SK-N-MC (cell line): Measurements from ENCODE around the gene SEMA3C.
"Not testable (repeated sequence)": the region's sequence is repeated elsewhere in the genome, so short reads cannot be mapped to it uniquely, and the experiment has no call there.

ENCODE experiments used
- DNase-seq: peaks from one replicate; pipeline ENCODE4 v3.0.0-alpha.2; 2011; ENCODE audit warnings: low read depth, low spot score
- H3K27ac ChIP-seq: fragments of 200-600 bp; sonication (generic); 2 replicates; pipeline ENCODE4 v1.5.1; 2016; ENCODE audit warnings: mixed run types
- H3K36me3 ChIP-seq: fragments of 200-600 bp; sonication (generic); 2 replicates; pipeline ENCODE4 v1.6.1; 2017; ENCODE audit warnings: antibody characterized with exemption, low read length, mixed read lengths; ENCODE audit not compliant: insufficient read depth
- H3K4me3 ChIP-seq: fragments of 200-600 bp; sonication (generic); 2 replicates; pipeline ENCODE4 v1.5.1; 2016
- H3K9ac ChIP-seq: fragments of 200-600 bp; sonication (generic); 2 replicates; pipeline ENCODE4 v1.8.0; 2017; ENCODE audit warnings: mixed run types, mixed read lengths; ENCODE audit not compliant: insufficient read length
- H3K9me3 ChIP-seq: fragments of 200-600 bp; sonication (generic); 2 replicates; pipeline ENCODE4 v1.6.1; 2017; ENCODE audit warnings: low read depth, mild to moderate bottlenecking, antibody characterized with exemption, low read length, moderate library complexity, mixed read lengths
- EZH2 ChIP-seq: fragments of 200-600 bp; sonication (generic); IDR thresholded peaks from one replicate; pipeline ENCODE4 v1.6.1; 2017; ENCODE audit warnings: antibody characterized with exemption
- FOXP2 ChIP-seq: optimal IDR thresholded peaks from 2 replicates; pipeline ENCODE3; 2011; ENCODE audit warnings: mild to moderate bottlenecking, moderate library complexity; ENCODE audit not compliant: insufficient read depth; ENCODE audit errors: extremely low read length, control extremely low read depth
- POLR2AphosphoS5 ChIP-seq: IDR thresholded peaks from 2 replicates; pipeline ENCODE4 v1.6.1; 2012; ENCODE audit warnings: mild to moderate bottlenecking, low read depth, low read length, borderline replicate concordance

Gene SEMA3C

DNA sequence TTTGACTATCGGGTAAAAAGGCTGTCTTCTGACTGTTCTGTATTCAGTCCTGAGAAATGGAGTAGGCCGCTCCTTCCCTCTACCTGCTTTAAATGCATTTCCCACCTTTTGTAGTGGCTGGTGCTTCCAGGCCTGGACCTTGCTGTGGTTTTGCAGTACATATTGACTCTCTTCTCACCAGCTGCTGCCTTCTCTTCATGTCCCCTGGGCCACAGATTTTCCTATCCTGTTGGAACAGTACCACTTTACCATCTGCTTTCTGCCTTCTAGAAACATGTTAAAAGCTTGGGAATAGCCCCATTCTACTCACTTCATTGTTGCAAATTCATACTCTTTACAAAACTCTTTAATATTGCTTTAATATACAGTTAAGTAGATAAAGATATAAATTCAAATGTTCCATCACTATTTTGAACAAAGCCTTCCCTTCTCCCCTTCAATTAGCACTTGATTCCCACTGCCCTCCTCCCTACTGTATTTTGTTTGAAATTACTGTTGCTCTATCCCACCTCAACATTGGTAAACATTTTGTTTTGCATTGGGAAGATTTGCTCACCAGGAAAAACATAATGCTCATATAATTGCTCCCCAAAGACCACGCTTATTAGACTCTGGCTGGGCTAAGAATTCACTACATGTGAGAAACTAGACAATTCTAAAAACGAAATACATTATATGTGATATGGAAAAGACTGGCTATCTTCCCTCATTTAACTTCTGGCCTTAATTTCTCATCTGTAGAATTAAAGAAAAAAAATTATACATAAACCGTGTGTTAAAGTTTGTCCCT lies 17.3 kb upstream of the SEMA3C start:
- no peak overlapping the region for H3K27ac ChIP-seq
- DNase-seq = no peak
- no peaks in the 10 kb centered on the region for H3K9me3 ChIP-seq
- no peaks in the 10 kb centered on the region for H3K36me3 ChIP-seq
- no peak for TF ChIP-seq EZH2
- H3K4me3 ChIP-seq = no peak overlapping the region
- no peak overlapping the region for H3K9ac ChIP-seq

- no peak for TF ChIP-seq FOXP2
- TF ChIP-seq POLR2AphosphoS5 = no peak
- TF ChIP-seq EZH2 = no peak
- H3K4me3 ChIP-seq = no peak overlapping the region
- DNase-seq = no peak
- no peak overlapping the region for H3K9ac ChIP-seq
- H3K27ac ChIP-seq = no peak overlapping the region
- no peaks in the 10 kb centered on the region for H3K36me3 ChIP-seq
- no peaks in the 10 kb centered on the region for H3K9me3 ChIP-seq
Measured at GRCh38 chr7:80934321-80934720, 15.5 kb upstream of the SEMA3C start.

GRCh38 chr7:80932536-80932935 lies 13.7 kb upstream of the SEMA3C start:
- H3K4me3 ChIP-seq = no peak overlapping the region
- no peak for DNase-seq

DNA sequence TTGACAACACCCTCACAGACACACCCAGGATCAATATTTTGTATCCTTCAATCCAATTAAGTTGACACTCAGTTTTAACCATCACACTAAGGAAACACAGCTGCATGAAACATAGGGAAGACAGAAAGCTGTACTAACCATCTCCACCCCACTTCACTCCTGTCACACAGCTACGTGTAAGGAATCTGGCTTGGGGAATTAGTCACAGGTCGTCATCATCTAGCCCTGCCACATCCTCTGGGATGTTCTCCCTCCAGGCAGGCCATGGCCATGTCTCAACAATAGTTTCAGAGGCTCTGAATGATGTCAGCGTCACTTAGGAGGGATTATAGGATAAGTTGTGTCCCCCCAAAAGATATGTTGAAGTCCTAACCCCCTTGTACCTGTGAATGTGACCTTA lies 10.8 kb upstream of the SEMA3C start:
- Histone ChIP-seq H3K4me3 (no peak overlapping the region), H3K27ac (no peak overlapping the region), H3K9ac (no peak overlapping the region), H3K36me3 (no peaks in the 10 kb centered on the region), H3K9me3 (no peaks in the 10 kb centered on the region)
- no peak for TF ChIP-seq POLR2AphosphoS5
- no peak for TF ChIP-seq FOXP2
- no peak for TF ChIP-seq EZH2
- no peak for DNase-seq

More at GRCh38 chr7:80932536-80932935, 13.7 kb upstream of the SEMA3C start:
- Histone ChIP-seq H3K36me3 (no peaks in the 10 kb centered on the region), H3K27ac (no peak overlapping the region), H3K9me3 (no peaks in the 10 kb centered on the region), H3K9ac (no peak overlapping the region)
- TF ChIP-seq FOXP2 = no peak
- no peak for TF ChIP-seq EZH2
- no peak for TF ChIP-seq POLR2AphosphoS5

DNA sequence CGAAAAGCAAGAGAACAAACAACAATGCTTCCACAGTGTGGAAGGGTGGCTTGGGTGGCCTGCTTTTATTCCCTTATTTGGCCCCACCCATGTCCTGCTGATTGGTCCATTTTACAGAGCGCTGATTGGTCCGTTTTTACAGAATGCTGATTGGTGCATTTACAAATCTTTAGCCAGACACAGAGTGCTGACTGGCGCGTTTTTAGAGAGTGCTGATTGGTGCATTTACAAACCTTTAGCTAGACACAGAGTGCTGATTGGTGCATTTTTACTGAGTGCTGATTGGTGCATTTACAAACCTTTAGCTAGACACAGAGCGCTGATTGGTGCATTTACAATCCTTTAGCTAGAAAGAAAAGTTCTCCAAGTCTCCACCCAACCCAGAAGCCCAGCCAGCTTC lies 8.1 kb upstream of the SEMA3C start:
- not testable (repeated sequence) for H3K36me3 ChIP-seq, H3K27ac ChIP-seq, H3K9me3 ChIP-seq, H3K9ac ChIP-seq, DNase-seq, H3K4me3 ChIP-seq

GRCh38 chr7:80924090-80924489 lies 5.2 kb upstream of the SEMA3C start:
- H3K27ac ChIP-seq = no peak overlapping the region
- no peaks in the 10 kb centered on the region for H3K36me3 ChIP-seq
- TF ChIP-seq EZH2 = no peak
- no peak for TF ChIP-seq POLR2AphosphoS5
- no peak for TF ChIP-seq FOXP2
- H3K4me3 ChIP-seq = no peak overlapping the region
- H3K9me3 ChIP-seq = no peaks in the 10 kb centered on the region
- no peak for DNase-seq
- no peak overlapping the region for H3K9ac ChIP-seq

- Histone ChIP-seq H3K4me3 (no peak overlapping the region), H3K9me3 (no peaks in the 10 kb centered on the region), H3K27ac (no peak overlapping the region), H3K9ac (no peak overlapping the region), H3K36me3 (no peaks in the 10 kb centered on the region)
- TF ChIP-seq POLR2AphosphoS5 (no peak), EZH2 (no peak), FOXP2 (no peak)
- no peak for DNase-seq
Measured at GRCh38 chr7:80923211-80923612, 4.4 kb upstream of the SEMA3C start.

DNA sequence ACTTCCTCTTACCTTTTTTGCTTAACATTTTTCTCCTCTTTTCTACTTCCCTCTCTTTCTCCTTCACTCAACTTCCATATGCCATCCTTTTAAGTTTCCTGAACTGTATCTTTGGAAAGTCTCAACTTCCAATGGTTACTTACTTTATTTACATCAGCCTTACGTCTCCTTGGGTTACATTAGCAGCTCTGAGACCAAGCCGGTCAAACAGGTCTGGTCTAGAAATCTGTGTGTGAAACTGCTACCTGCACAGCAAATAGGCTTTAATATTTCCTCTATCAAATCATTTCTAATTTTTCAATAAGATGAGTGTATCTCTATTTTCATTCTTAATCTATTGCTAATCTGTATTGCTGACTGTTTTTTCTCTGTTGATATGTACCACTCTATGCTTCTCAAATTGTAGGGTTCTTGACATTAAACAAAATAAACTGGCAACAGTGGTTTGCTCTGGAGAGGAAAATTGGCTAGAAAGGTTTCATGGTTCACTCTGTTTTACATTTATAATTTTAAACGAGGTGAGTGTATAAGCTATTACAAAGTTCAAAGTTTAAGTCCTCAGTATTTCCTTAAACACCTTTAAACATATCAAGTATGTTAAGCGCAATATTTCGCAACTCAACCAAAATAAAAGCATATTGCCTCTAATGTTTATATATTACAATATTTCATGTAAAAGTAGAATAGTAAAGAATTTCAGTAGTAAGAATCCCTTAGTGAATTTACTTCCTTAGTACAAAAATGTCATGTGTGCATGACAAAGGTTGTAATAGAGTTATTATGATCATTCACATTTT lies 3.6 kb upstream of the SEMA3C start:
- Histone ChIP-seq H3K27ac (no peak overlapping the region), H3K9me3 (no peaks in the 10 kb centered on the region), H3K36me3 (no peaks in the 10 kb centered on the region), H3K4me3 (no peak overlapping the region), H3K9ac (no peak overlapping the region)
- no peak for DNase-seq
- TF ChIP-seq EZH2 = no peak
- TF ChIP-seq POLR2AphosphoS5 = no peak
- no peak for TF ChIP-seq FOXP2

DNA sequence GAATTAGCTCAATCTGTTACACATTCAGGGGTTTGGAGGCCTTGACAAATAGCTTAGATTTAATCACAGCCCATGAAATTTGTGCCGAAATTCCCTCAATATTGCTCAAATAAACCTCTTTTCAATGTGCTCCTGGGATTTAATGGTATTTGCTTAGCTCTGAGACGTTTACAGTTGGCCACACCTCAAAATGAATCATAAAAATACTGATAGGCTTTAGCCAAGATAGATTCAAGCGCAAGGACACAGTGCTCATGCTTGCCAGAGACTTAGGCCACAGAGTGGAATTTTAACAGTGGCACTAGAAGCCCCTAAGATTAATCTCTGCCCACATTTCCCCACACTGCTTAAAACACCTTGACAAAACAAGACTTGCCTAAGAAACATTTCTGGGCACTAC lies 2.3 kb upstream of the SEMA3C start:
- Histone ChIP-seq H3K9me3 (no peaks in the 10 kb centered on the region), H3K9ac (peak overlapping the region; percentile 5), H3K36me3 (peaks cover 6% of the 10 kb centered on the region), H3K4me3 (no peak overlapping the region), H3K27ac (0 out of 2 replicates have a peak overlapping the region, but pooled peaks have one; percentile 12)
- DNase-seq = no peak
- TF ChIP-seq EZH2 = no peak
- TF ChIP-seq POLR2AphosphoS5 = no peak
- TF ChIP-seq FOXP2 = no peak
